Measurements from ENCODE around the gene MAP2K7. TPM values are rescaled to one million over a fixed set of nuclear protein-coding genes. Genes with fewer than 3 reads are reported as not detected.

The MAP2K7 gene
- total RNA-seq, 4 donors from 2014 or later: 11.1 to 31.2 (median 20.9) TPM

- Histone ChIP-seq H3K27ac (peak within 1 kb of the TSS; percentile 95 to 99 (median 98)), H3K36me3 (peaks cover 0 to 27% (median 7%) of the 10 kb centered on the region in 3 donors), H3K4me3 (peak within 1 kb of the TSS; percentile 69 to 86 (median 84)), H3K27me3 (no peaks in the 10 kb centered on the region), H3K9me3 (no peaks in the 10 kb centered on the region), H3K4me1 (peaks cover 0 to 47% (median 6%) of the 10 kb centered on the region in 4 donors)
- TF ChIP-seq EP300 (IDR thresholded peaks at IDR 0.05): peak; percentile 96 to 98
- TF ChIP-seq POLR2A (IDR thresholded peaks at IDR 0.05): peak; percentile 29 to 76
- TF ChIP-seq, protein P1, sequence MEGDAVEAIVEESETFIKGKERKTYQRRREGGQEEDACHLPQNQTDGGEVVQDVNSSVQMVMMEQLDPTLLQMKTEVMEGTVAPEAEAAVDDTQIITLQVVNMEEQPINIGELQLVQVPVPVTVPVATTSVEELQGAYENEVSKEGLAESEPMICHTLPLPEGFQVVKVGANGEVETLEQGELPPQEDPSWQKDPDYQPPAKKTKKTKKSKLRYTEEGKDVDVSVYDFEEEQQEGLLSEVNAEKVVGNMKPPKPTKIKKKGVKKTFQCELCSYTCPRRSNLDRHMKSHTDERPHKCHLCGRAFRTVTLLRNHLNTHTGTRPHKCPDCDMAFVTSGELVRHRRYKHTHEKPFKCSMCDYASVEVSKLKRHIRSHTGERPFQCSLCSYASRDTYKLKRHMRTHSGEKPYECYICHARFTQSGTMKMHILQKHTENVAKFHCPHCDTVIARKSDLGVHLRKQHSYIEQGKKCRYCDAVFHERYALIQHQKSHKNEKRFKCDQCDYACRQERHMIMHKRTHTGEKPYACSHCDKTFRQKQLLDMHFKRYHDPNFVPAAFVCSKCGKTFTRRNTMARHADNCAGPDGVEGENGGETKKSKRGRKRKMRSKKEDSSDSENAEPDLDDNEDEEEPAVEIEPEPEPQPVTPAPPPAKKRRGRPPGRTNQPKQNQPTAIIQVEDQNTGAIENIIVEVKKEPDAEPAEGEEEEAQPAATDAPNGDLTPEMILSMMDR (IDR thresholded peaks at IDR 0.05): no peak
- 0% methylated on average over 54 to 55 of the region's 56 CpGs for WGBS, 2 donors
- peak; percentile 97 to 98 for DNase-seq (ENCODE audit: low spot score in 2 of 2)
Measured at GRCh38 chr19:7943444-7944176, 39.9 kb downstream of the MAP2K7 start, which contains the start of gene TIMM44. Gene TIMM44 (minus strand): TSS chr19:7943666. CDS start chr19:7943651, 15 bp downstream.

DNA sequence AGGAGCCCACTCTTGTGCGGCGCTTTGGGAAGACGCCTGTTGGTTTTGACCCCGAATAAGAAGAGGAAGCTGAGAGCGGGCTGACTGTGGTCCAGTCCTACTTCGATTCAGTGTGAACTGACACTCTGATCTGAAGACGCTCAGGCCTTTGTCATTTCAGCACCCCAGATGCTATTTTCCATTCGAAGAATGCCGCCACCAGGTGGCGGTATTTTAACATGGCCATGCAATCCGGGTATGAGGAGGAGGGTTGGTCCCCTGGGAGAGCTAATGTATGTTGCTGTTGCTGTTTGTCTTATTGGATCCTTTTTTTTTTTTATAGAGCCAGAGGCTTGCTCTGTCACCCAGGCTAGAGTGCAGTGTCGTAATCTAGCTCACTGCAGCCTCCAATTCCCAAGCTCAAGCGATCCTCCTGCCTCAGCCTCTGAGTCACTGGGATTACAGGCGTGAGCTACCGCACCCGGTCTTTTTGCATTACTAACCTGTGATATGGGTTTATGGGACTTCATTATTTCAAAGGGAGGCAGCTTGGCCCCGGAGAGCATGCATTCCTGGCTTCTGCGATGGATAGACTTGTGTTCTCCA lies 40.6 kb downstream of the MAP2K7 start:
- 26 to 28% methylated on average over 18 of the region's 18 CpGs for WGBS, 2 donors

GRCh38 chr19:7947939-7948338 lies 44.3 kb downstream of the MAP2K7 start:
- Histone ChIP-seq H3K27me3 (no peaks in the 10 kb centered on the region), H3K4me3 (no peak overlapping the region), H3K4me1 (peaks cover 0 to 12% (median 0%) of the 10 kb centered on the region in 4 donors), H3K27ac (no peak overlapping the region), H3K36me3 (no peaks in the 10 kb centered on the region), H3K9me3 (no peaks in the 10 kb centered on the region)
- no peak for DNase-seq (ENCODE audit: low spot score in 2 of 2)
- 96 to 98% methylated on average over 4 of the region's 4 CpGs for WGBS, 2 donors
- TF ChIP-seq POLR2A (IDR thresholded peaks at IDR 0.05) (no peak), EP300 (IDR thresholded peaks at IDR 0.05) (no peak)
- TF ChIP-seq, protein P1 (IDR thresholded peaks at IDR 0.05): no peak

More for the DNA sequence above, 40.6 kb downstream of the MAP2K7 start:
- Histone ChIP-seq H3K27me3 (no peaks in the 10 kb centered on the region), H3K36me3 (peaks cover 0 to 20% (median 7%) of the 10 kb centered on the region in 3 donors), H3K9me3 (no peaks in the 10 kb centered on the region), H3K4me1 (peaks cover 0 to 41% (median 6%) of the 10 kb centered on the region in 4 donors), H3K4me3 (peak overlapping the region; percentile 69 to 86 (median 84)), H3K27ac (peak overlapping the region; percentile 90 to 99 (median 96))
- no peak for TF ChIP-seq POLR2A (IDR thresholded peaks at IDR 0.05)
- TF ChIP-seq, protein P1 (IDR thresholded peaks at IDR 0.05): peak; percentile 80 to 94 (median 91)
- peak; percentile 91 to 97 for DNase-seq (ENCODE audit: low spot score in 2 of 2)

GRCh38 chr19:7953060-7953459 lies 49.4 kb downstream of the MAP2K7 start:
- Histone ChIP-seq H3K4me3 (no peak overlapping the region), H3K27ac (no peak overlapping the region), H3K4me1 (peaks cover 0 to 6% (median 0%) of the 10 kb centered on the region in 4 donors), H3K36me3 (peaks cover 0 to 8% (median 0%) of the 10 kb centered on the region in 3 donors), H3K27me3 (no peaks in the 10 kb centered on the region), H3K9me3 (no peaks in the 10 kb centered on the region)
- DNase-seq (ENCODE audit: low spot score in 2 of 2): no peak
- 15 to 16% methylated on average over 3 of the region's 3 CpGs for WGBS, 2 donors
- no peak for TF ChIP-seq POLR2A (IDR thresholded peaks at IDR 0.05)
- TF ChIP-seq, protein P1 (IDR thresholded peaks at IDR 0.05): no peak
- no peak for TF ChIP-seq EP300 (IDR thresholded peaks at IDR 0.05)

GRCh38 chr19:7953576-7953975 lies 49.9 kb downstream of the MAP2K7 start:
- no peak overlapping the region for H3K4me3 ChIP-seq
- no peaks in the 10 kb centered on the region for H3K9me3 ChIP-seq
- TF ChIP-seq EP300 (IDR thresholded peaks at IDR 0.05) (no peak), POLR2A (IDR thresholded peaks at IDR 0.05) (no peak)
- H3K27ac ChIP-seq: no peak overlapping the region
- peaks cover 0 to 13% (median 0%) of the 10 kb centered on the region in 3 donors for H3K36me3 ChIP-seq
- WGBS, 2 donors: 64 to 70% methylated on average over 7 of the region's 7 CpGs
- no peaks in the 10 kb centered on the region for H3K27me3 ChIP-seq
- peaks cover 0 to 6% (median 0%) of the 10 kb centered on the region in 4 donors for H3K4me1 ChIP-seq
- no peak for DNase-seq (ENCODE audit: low spot score in 2 of 2)
